ENCODE data around the gene CROT.

CROT gene

GRCh38 chr7:87414794-87415188 is 69.3 kb downstream of the CROT start:
- no peak for DNase-seq (ENCODE audit: low read depth)

DNA sequence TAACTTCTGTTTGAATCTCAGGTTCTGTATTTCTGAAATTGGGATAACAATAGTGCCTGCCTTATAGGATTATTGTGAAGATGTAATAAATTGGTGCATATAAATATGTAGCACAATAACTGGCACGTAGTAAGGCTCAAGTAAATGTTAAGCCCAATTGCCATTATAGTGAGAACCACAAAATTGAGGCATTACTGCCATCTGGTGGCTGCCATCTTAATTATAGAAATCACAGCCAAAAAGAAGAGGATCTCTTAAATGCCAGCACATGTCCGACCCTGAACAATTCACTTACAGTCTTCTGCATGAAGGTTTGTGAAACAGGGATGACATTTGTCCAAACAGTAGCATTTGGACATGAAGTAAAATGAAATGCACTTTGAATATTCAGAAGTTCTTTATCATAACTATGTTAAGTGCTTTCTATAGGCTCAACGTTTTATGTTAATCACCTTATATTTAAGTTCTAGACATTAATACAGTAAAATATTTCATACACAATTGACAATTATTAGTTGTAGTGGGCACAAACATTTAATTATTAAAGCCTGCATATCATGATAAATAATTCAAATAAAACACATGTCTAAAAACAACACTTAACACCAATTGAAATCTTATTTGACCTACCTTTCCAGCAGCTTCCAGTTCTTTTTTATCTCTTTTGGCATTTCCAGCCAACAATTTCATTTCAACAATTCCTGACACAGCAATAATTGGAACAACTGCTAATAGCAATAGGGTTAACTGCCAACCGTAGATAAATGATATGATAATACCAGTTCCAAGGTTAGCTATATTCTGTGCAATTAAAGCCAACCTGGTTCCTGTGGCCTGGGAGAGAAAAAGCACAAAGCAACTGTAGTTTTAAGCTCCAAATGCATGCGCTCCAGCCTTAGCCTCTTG is 71.5 kb downstream of the CROT start:
- DNase-seq (ENCODE audit: low read depth), result peak; percentile 13

- no peak for DNase-seq (ENCODE audit: low read depth)
Measured at GRCh38 chr7:87420173-87420572, 74.7 kb downstream of the CROT start.

- no peak for DNase-seq (ENCODE audit: low read depth)
Measured at GRCh38 chr7:87424075-87424474, 78.6 kb downstream of the CROT start.

DNA sequence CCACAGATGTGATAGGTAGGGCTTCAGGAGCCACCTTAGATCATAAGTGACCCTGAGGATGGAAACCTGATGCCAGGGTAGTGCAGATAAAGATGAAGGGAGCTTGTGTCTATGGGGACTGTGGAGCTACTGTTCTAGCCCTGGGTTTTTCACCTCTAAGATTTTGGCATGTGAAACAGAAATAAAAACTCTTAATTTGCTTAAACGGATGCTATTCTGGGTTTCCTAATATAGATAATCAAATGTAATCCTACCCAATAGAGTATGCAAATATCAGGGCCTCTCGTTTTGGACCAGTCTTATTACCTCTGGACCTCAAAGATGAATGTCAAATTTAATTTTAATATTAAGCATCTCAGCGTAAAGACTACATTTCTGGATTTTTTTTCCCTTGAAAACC is 80.7 kb downstream of the CROT start:
- DNase-seq (ENCODE audit: low read depth), result no peak

- no peak for DNase-seq (ENCODE audit: low read depth)
Measured at GRCh38 chr7:87427288-87427687, 81.8 kb downstream of the CROT start.

- no peak for DNase-seq (ENCODE audit: low read depth)
Measured at GRCh38 chr7:87432536-87432935, 87.1 kb downstream of the CROT start.

GRCh38 chr7:87435546-87435945 is 90.1 kb downstream of the CROT start:
- DNase-seq (ENCODE audit: low read depth), result no peak

GRCh38 chr7:87445897-87446296 is 100.4 kb downstream of the CROT start:
- no peak for DNase-seq (ENCODE audit: low read depth)

DNA sequence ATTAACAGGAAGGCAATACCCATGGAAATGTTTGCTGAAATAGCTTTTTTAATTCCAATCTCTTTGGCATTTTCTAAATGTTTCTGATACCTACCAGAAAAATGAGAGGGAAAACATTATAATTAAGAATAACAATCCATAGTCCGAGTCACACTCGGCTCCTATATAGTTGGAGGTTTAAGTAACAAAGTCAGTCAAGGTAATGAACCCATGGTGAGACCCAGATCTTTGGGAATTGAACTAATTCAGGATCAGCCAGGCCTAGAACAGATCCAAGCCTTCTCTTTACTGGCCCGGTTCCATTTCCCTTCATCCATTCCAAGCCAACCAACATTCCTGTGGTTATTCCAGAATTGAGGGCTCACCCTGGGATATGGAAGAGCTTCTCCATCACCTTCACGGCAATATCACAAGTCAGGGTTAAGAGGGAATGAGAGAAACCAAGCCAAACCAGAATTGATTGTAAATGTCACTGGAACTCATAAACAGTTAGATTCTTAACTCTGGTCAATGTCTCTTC is 101.7 kb downstream of the CROT start:
- no peak for DNase-seq (ENCODE audit: low read depth)

GRCh38 chr7:87448388-87448787 is 102.9 kb downstream of the CROT start:
- DNase-seq (ENCODE audit: low read depth), result no peak
